K562 (cell line): ENCODE results near the gene GJD2. TPM values are rescaled to one million over a fixed set of nuclear protein-coding genes. Genes with fewer than 3 reads are reported as not detected.

ENCODE experiments used
- ATAC-seq: fragments of 200-7000 bp; cut with Tn5 transposase; 3 replicates; pipeline ENCODE4 v1.9.1; 2020; ENCODE audit warnings: moderate library complexity
- BruUV-seq: library from RNA; stranded (reverse); fragments of 400-500 nt; replicated peaks from 2 replicates; lab custom pipeline; 2021; lab: Mats Ljungman, UMichigan
- CTCF ChIA-PET: fragments of 300-600 bp; formaldehyde crosslinking; extraction: SDS; loops from one replicate; lab custom pipeline; 2021; ENCODE audit warnings: low intra/inter-chr PET ratio; lab: Yijun Ruan, JAX
- POLR2A ChIA-PET: fragments of 300-600, 350-650 bp; sonication (Branson Sonifier 250); formaldehyde crosslinking; extraction: SDS; loops from one replicate; lab custom pipeline; 2021; ENCODE audit warnings: antibody characterized with exemption, inconsistent platforms; lab: Yijun Ruan, JAX
- DNase-seq, 4 experiments: peaks; one replicate each; pipeline versions ENCODE4 v3.0.0 to v3.0.0-alpha.2; 2011 to 2018; ENCODE audit warnings: low spot score in 3 of 4, mixed read lengths in 3 of 4; ENCODE audit errors: extremely low read depth in 1 of 4
- FAIRE-seq: peaks from 2 replicates; lab custom pipeline; 2011; peaks lifted over from hg19 to GRCh38; lab: Jason Lieb, UNC
- H2AFZ ChIP-seq: 2 replicates; pipeline ENCODE4 v1.6.0; 2011; ENCODE audit warnings: low read depth, low read length, control low read depth, inconsistent platforms
- H3K27ac ChIP-seq: fragments of 200-600 bp; 3 replicates; pipeline ENCODE4 v1.8.0; 2011; ENCODE audit warnings: low read depth, mild to moderate bottlenecking, control low read depth, inconsistent platforms, low read length, moderate library complexity, mixed read lengths; ENCODE audit errors: extremely low read depth
- H3K27me3 ChIP-seq, 2 experiments: fragments of 300-600 bp in 1 of 2; 2 replicates in 1 of 2; 3 replicates in 1 of 2; pipeline versions ENCODE4 v1.6.0 to v1.8.0; 2011; ENCODE audit warnings: inconsistent platforms in 2 of 2, low read length in 2 of 2, mild to moderate bottlenecking in 1 of 2, mixed read lengths in 1 of 2, moderate library complexity in 1 of 2; ENCODE audit not compliant: control insufficient read depth in 2 of 2, insufficient read depth in 2 of 2
- H3K36me3 ChIP-seq: fragments of 300-600 bp; 3 replicates; pipeline ENCODE4 v1.8.0; 2011; ENCODE audit warnings: mild to moderate bottlenecking, low read length, inconsistent platforms; ENCODE audit not compliant: control insufficient read depth, insufficient read depth
- H3K4me1 ChIP-seq, 2 experiments: fragments of 200-600 bp in 1 of 2; replicated peaks in 1 of 2; 2 replicates in 1 of 2; 3 replicates in 1 of 2; pipeline versions ENCODE4 v1.5.1 to v1.8.0; 2011; ENCODE audit warnings: inconsistent platforms in 2 of 2, low read length in 2 of 2, mild to moderate bottlenecking in 1 of 2, mixed read lengths in 1 of 2, moderate library complexity in 1 of 2; ENCODE audit not compliant: control insufficient read depth in 2 of 2, insufficient read depth in 2 of 2
- H3K4me2 ChIP-seq: 2 replicates; pipeline ENCODE4 v1.6.1; 2011; ENCODE audit warnings: low read length, control low read depth, inconsistent platforms, mixed read lengths; ENCODE audit not compliant: insufficient read depth
- H3K4me3 ChIP-seq: fragments of 200-600 bp; sonication (generic), shearing (Covaris generic); 2 replicates; pipeline ENCODE4 v1.5.1; 2016; ENCODE audit warnings: control low read depth, inconsistent platforms
- H3K79me2 ChIP-seq: fragments of 200-600 bp; 3 replicates; pipeline ENCODE4 v1.8.0; 2011; ENCODE audit warnings: low read length, inconsistent platforms; ENCODE audit not compliant: control insufficient read depth, insufficient read depth
- H3K9ac ChIP-seq, 2 experiments: 2 replicates each; pipeline versions ENCODE4 v1.6.0 to v1.6.1; 2011; ENCODE audit warnings: low read depth in 2 of 2, low read length in 2 of 2, control low read depth in 1 of 2, inconsistent platforms in 1 of 2, mild to moderate bottlenecking in 1 of 2, mixed read lengths in 1 of 2; ENCODE audit not compliant: insufficient read depth in 1 of 2
- H3K9me1 ChIP-seq: one replicate; pipeline ENCODE4 v1.6.0; 2011; ENCODE audit warnings: inconsistent platforms, mild to moderate bottlenecking, low read length, moderate library complexity; ENCODE audit not compliant: control insufficient read depth, insufficient read depth
- H3K9me3 ChIP-seq: replicated peaks from 2 replicates; pipeline ENCODE4 v1.5.1; 2011; ENCODE audit warnings: low read depth, low read length, inconsistent platforms; ENCODE audit not compliant: control insufficient read depth, insufficient read depth
- H4K20me1 ChIP-seq: replicated peaks from 2 replicates; pipeline ENCODE4 v1.6.1; 2011; ENCODE audit warnings: low read length, inconsistent platforms, mixed read lengths; ENCODE audit not compliant: control insufficient read depth, insufficient read depth
- ATF7 ChIP-seq: fragments of 450-650 bp; IDR thresholded peaks from 2 replicates; pipeline ENCODE4 v1.7.1; 2014; ENCODE audit warnings: mild to moderate bottlenecking, moderate library complexity
- BRD4 ChIP-seq: fragments of 200-600 bp; sonication (generic); IDR thresholded peaks from 2 replicates; pipeline ENCODE4 v1.6.1; 2017; ENCODE audit warnings: inconsistent platforms
- CHD1 ChIP-seq: fragments of 200-600 bp; sonication (generic); IDR thresholded peaks from one replicate; pipeline ENCODE4 v1.6.1; 2012; ENCODE audit warnings: mild to moderate bottlenecking, moderate library complexity, low read length, inconsistent platforms
- GTF2A2 ChIP-seq: IDR thresholded peaks from 2 replicates; pipeline ENCODE4 v1.6.1; 2016; ENCODE audit warnings: mild to moderate bottlenecking, missing genetic modification characterization, missing compliant biosample characterization
- KDM4B ChIP-seq, 2 experiments: fragments of 450-650 bp in 1 of 2; sonication (generic) in 1 of 2; IDR thresholded peaks; 2 replicates each; pipeline ENCODE4 v1.6.1; 2016 to 2017; ENCODE audit warnings: borderline replicate concordance in 2 of 2, antibody characterized with exemption in 1 of 2, low read depth in 1 of 2, mild to moderate bottlenecking in 1 of 2
- NCOR1 ChIP-seq: fragments of 450-650 bp; IDR thresholded peaks from 2 replicates; pipeline ENCODE4 v1.6.1; 2016; ENCODE audit warnings: mild to moderate bottlenecking, moderate library complexity
- NR2F6 ChIP-seq: fragments of 450-650 bp; formaldehyde crosslinking; IDR thresholded peaks from 2 replicates; pipeline ENCODE4 v1.4.0; 2020; ENCODE audit warnings: mild to moderate bottlenecking
- SIRT6 ChIP-seq: IDR thresholded peaks from one replicate; pipeline ENCODE4 v1.6.1; 2012; ENCODE audit warnings: low read depth, mild to moderate bottlenecking, control low read depth, inconsistent platforms, low read length, moderate library complexity
- TEAD1 ChIP-seq, 2 experiments: fragments of 450-650 bp in 1 of 2; sonication (generic) in 1 of 2; formaldehyde crosslinking; IDR thresholded peaks; 2 replicates each; pipeline versions ENCODE4 v1.4.0 to v1.8.0; 2020 to 2022; ENCODE audit warnings: mild to moderate bottlenecking in 2 of 2, missing genetic modification reagents in 1 of 2
- ZNF121 ChIP-seq: sonication (generic); formaldehyde crosslinking; conservative IDR thresholded peaks from 2 replicates; pipeline ENCODE4 v1.8.0; 2022; ENCODE audit warnings: missing genetic modification reagents
- ZNF140 ChIP-seq: fragments of 250-450 bp; sonication (Bioruptor Pico); IDR thresholded peaks from 2 replicates; pipeline ENCODE4 v1.8.0; 2021; ENCODE audit warnings: moderate library complexity, mild to moderate bottlenecking, inconsistent platforms
- ZNF143 ChIP-seq: sonication (generic); formaldehyde crosslinking; IDR thresholded peaks from 2 replicates; pipeline ENCODE4 v1.9.0; 2022; ENCODE audit warnings: mild to moderate bottlenecking, missing genetic modification reagents
- ZNF707 ChIP-seq: fragments of 250-450 bp; sonication (Bioruptor Pico); conservative IDR thresholded peaks from 2 replicates; pipeline ENCODE4 v1.8.0; 2022; ENCODE audit warnings: inconsistent platforms, mild to moderate bottlenecking, moderate library complexity
- WGBS: fragments of 100-300 bp; shearing (Covaris generic); methylation state at CpG from one replicate; pipeline ENCODE4 v1.1.6; 2016; ENCODE audit warnings: low coverage, mixed read lengths; ENCODE audit not compliant: insufficient coverage; ENCODE audit errors: missing lambda C conversion rate; 5-methylcytosine and 5-hydroxymethylcytosine counted together
- in situ Hi-C: fragments of 300-500 bp; cut with MboI; formaldehyde crosslinking; loops from 4 replicates; pipeline ENCODE4 v1.15.0; 2018; ENCODE audit warnings: inconsistent platforms, mixed read lengths
- intact Hi-C: fragments of 100-400 bp; cut with micrococcal nuclease; formaldehyde crosslinking; loops from 2 replicates; pipeline ENCODE4 v1.14.2; 2022
- polyA plus RNA-seq, 8 experiments: library from polyadenylated mRNA; depleted of rRNA in 4 of 8; stranded (reverse) in 5 of 8; unstranded in 3 of 8; fragments of >200 nt; fragmentation: Nextera tagmentation in 2 of 8; fragmentation: Illumina TruSeq in 1 of 8; extraction: Ambion mirVana in 2 of 8; extraction: Trizol in 1 of 8; gene quantifications; 2 replicates each; pipeline versions ENCODE4 v1.2.1 to v1.2.3, GENCODE V29; 2011 to 2014; ENCODE audit warnings: inconsistent platforms in 1 of 8, missing spikeins in 1 of 8
- total RNA-seq, 7 experiments: library from RNA; depleted of rRNA in 6 of 7; stranded (reverse); fragments of >200 nt in 6 of 7; fragmentation: Illumina TruSeq in 2 of 7; extraction: Trizol in 2 of 7; gene quantifications; 2 replicates each; pipeline versions ENCODE4 v1.2.1 to v1.2.3, GENCODE V29; 2011 to 2021; ENCODE audit warnings: low replicate concordance in 1 of 7
- TF ChIP-seq, protein P1 (sequence below): fragments of 250-450 bp; sonication (Bioruptor Pico); IDR thresholded peaks from 2 replicates; pipeline ENCODE4 v1.8.0; 2021; ENCODE audit warnings: borderline replicate concordance, mild to moderate bottlenecking, moderate library complexity; ENCODE audit not compliant: poor library complexity, severe bottlenecking
- TF ChIP-seq, protein P2 (sequence below): sonication (generic); formaldehyde crosslinking; IDR thresholded peaks from 2 replicates; pipeline ENCODE4 v1.8.0; 2022; ENCODE audit warnings: mild to moderate bottlenecking, missing genetic modification reagents
- TF ChIP-seq, protein P3 (sequence below): sonication (generic); formaldehyde crosslinking; IDR thresholded peaks from 2 replicates; pipeline ENCODE4 v1.4.0; 2020; ENCODE audit warnings: mild to moderate bottlenecking, missing genetic modification reagents
- TF ChIP-seq, protein P4 (sequence below): fragments of 250-450 bp; sonication (Bioruptor Pico); IDR thresholded peaks from 2 replicates; pipeline ENCODE4 v1.8.0; 2022; ENCODE audit warnings: moderate library complexity, mild to moderate bottlenecking, inconsistent platforms
- TF ChIP-seq, protein P5 (sequence below): sonication (generic); formaldehyde crosslinking; IDR thresholded peaks from 2 replicates; pipeline ENCODE4 v1.8.0; 2023; ENCODE audit warnings: mild to moderate bottlenecking, missing genetic modification reagents

Gene GJD2
- total and polyA plus RNA-seq, 9 of the 15 experiments (the other 6 are each of a cell fraction or from before 2014, with no cell fraction given): not detected

DNA sequence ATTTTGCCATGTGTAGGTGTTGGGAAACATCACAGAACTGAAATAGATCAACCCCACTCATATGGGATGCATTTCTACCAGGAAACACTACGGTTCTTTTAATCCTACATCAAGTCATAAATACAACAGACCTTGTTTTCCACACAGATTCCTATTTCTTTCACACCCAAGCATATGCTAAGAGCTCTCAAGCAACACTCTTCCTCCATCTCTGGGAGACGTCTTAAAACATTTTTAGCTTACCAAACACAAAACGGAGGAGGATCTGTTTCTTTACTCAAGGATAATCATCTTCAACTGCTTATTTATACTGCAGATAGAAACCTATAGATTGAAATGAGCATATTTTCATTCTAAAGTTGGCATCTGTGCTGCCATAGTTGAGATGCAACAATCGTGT is 5.1 kb downstream of the GJD2 start:
- no peaks in the 10 kb centered on the region for H3K36me3 ChIP-seq
- no peaks in the 10 kb centered on the region for H3K79me2 ChIP-seq
- H2AFZ ChIP-seq: no peak overlapping the region
- POLR2A ChIA-PET: interaction anchor here (1.2 kb wide), 1 partner anchor 9 kb away, joined by 3 read pairs; no protein-coding TSS in a partner anchor
- peaks cover 9 to 22% of the 10 kb centered on the region in 2 experiments; a peak in 3 of 5 replicates for H3K27me3 ChIP-seq
- intact Hi-C loops (no loop called here), in situ Hi-C loops (no loop called here)
- H3K9me3 ChIP-seq: no peaks in the 10 kb centered on the region
- 0% methylated on average over 4 of the region's 4 CpGs for WGBS
- no peaks in the 10 kb centered on the region for H4K20me1 ChIP-seq
- peaks cover 0 to 7% of the 10 kb centered on the region in 2 experiments; a peak in 1 of 5 replicates for H3K4me1 ChIP-seq
- FAIRE-seq (no peak), ATAC-seq (no peak), DNase-seq (no peak)
- H3K9ac ChIP-seq: no peak overlapping the region
- CTCF ChIA-PET: no interaction called here
- no peak overlapping the region for H3K4me2 ChIP-seq
- no peak overlapping the region for H3K4me3 ChIP-seq
- H3K9me1 ChIP-seq: no peaks in the 10 kb centered on the region
- no TSS peak for BruUV-seq
- no peak overlapping the region for H3K27ac ChIP-seq
- TF ChIP-seq KDM4B (IDR thresholded peaks at IDR 0.05; ENCODE audit: borderline replicate concordance in 2 of 2, low read depth in 1 of 2): no peak
- no peak for TF ChIP-seq ZNF121 (CRISPR knock-in tag)
- TF ChIP-seq ZNF140: no peak
- TF ChIP-seq, protein P1, sequence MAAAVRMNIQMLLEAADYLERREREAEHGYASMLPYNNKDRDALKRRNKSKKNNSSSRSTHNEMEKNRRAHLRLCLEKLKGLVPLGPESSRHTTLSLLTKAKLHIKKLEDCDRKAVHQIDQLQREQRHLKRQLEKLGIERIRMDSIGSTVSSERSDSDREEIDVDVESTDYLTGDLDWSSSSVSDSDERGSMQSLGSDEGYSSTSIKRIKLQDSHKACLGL (CRISPR knock-in tag): no peak
- TF ChIP-seq ATF7: no peak
- TF ChIP-seq, protein P2, sequence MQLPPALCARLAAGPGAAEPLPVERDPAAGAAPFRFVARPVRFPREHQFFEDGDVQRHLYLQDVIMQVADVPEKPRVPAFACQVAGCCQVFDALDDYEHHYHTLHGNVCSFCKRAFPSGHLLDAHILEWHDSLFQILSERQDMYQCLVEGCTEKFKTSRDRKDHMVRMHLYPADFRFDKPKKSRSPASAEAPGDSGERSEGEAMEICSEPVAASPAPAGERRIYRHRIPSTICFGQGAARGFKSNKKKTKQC (CRISPR knock-in tag): no peak
- TF ChIP-seq, protein P3, sequence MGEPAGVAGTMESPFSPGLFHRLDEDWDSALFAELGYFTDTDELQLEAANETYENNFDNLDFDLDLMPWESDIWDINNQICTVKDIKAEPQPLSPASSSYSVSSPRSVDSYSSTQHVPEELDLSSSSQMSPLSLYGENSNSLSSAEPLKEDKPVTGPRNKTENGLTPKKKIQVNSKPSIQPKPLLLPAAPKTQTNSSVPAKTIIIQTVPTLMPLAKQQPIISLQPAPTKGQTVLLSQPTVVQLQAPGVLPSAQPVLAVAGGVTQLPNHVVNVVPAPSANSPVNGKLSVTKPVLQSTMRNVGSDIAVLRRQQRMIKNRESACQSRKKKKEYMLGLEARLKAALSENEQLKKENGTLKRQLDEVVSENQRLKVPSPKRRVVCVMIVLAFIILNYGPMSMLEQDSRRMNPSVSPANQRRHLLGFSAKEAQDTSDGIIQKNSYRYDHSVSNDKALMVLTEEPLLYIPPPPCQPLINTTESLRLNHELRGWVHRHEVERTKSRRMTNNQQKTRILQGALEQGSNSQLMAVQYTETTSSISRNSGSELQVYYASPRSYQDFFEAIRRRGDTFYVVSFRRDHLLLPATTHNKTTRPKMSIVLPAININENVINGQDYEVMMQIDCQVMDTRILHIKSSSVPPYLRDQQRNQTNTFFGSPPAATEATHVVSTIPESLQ (CRISPR knock-in tag): no peak
- TF ChIP-seq CHD1: no peak
- no peak for TF ChIP-seq TEAD1 (CRISPR knock-in tag; IDR thresholded peaks at IDR 0.05)
- no peak for TF ChIP-seq SIRT6
- no peak for TF ChIP-seq GTF2A2 (tag)
- TF ChIP-seq, protein P4, sequence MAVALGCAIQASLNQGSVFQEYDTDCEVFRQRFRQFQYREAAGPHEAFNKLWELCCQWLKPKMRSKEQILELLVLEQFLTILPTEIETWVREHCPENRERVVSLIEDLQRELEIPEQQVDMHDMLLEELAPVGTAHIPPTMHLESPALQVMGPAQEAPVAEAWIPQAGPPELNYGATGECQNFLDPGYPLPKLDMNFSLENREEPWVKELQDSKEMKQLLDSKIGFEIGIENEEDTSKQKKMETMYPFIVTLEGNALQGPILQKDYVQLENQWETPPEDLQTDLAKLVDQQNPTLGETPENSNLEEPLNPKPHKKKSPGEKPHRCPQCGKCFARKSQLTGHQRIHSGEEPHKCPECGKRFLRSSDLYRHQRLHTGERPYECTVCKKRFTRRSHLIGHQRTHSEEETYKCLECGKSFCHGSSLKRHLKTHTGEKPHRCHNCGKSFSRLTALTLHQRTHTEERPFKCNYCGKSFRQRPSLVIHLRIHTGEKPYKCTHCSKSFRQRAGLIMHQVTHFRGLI (CRISPR knock-in tag): no peak
- no peak for TF ChIP-seq NR2F6 (CRISPR knock-in tag)
- TF ChIP-seq ZNF143 (CRISPR knock-in tag): no peak
- TF ChIP-seq ZNF707: no peak
- TF ChIP-seq NCOR1: no peak
- TF ChIP-seq, protein P5, sequence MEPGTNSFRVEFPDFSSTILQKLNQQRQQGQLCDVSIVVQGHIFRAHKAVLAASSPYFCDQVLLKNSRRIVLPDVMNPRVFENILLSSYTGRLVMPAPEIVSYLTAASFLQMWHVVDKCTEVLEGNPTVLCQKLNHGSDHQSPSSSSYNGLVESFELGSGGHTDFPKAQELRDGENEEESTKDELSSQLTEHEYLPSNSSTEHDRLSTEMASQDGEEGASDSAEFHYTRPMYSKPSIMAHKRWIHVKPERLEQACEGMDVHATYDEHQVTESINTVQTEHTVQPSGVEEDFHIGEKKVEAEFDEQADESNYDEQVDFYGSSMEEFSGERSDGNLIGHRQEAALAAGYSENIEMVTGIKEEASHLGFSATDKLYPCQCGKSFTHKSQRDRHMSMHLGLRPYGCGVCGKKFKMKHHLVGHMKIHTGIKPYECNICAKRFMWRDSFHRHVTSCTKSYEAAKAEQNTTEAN (CRISPR knock-in tag): no peak
- TF ChIP-seq BRD4: no peak
